K562 (cell line): ENCODE results near the gene UIMC1. TPM values are rescaled to one million over a fixed set of nuclear protein-coding genes. Genes with fewer than 3 reads are reported as not detected.

Source experiments
- ATAC-seq: fragments of 200-7000 bp; cut with Tn5 transposase; 3 replicates; pipeline ENCODE4 v1.9.1; 2020; ENCODE audit warnings: moderate library complexity
- BruUV-seq: library from RNA; stranded (reverse); fragments of 400-500 nt; replicated peaks from 2 replicates; lab custom pipeline; 2021; lab: Mats Ljungman, UMichigan
- CTCF ChIA-PET: fragments of 300-600 bp; formaldehyde crosslinking; extraction: SDS; loops from one replicate; lab custom pipeline; 2021; ENCODE audit warnings: low intra/inter-chr PET ratio; lab: Yijun Ruan, JAX
- POLR2A ChIA-PET: fragments of 300-600, 350-650 bp; sonication (Branson Sonifier 250); formaldehyde crosslinking; extraction: SDS; loops from one replicate; lab custom pipeline; 2021; ENCODE audit warnings: antibody characterized with exemption, inconsistent platforms; lab: Yijun Ruan, JAX
- DNase-seq, 4 experiments: peaks; one replicate each; pipeline versions ENCODE4 v3.0.0 to v3.0.0-alpha.2; 2011 to 2018; ENCODE audit warnings: low spot score in 3 of 4, mixed read lengths in 3 of 4; ENCODE audit errors: extremely low read depth in 1 of 4
- FAIRE-seq: peaks from 2 replicates; lab custom pipeline; 2011; peaks lifted over from hg19 to GRCh38; lab: Jason Lieb, UNC
- H2AFZ ChIP-seq: 2 replicates; pipeline ENCODE4 v1.6.0; 2011; ENCODE audit warnings: low read depth, low read length, control low read depth, inconsistent platforms
- H3K27ac ChIP-seq: fragments of 200-600 bp; 3 replicates; pipeline ENCODE4 v1.8.0; 2011; ENCODE audit warnings: low read depth, mild to moderate bottlenecking, control low read depth, inconsistent platforms, low read length, moderate library complexity, mixed read lengths; ENCODE audit errors: extremely low read depth
- H3K27me3 ChIP-seq, 2 experiments: fragments of 300-600 bp in 1 of 2; 2 replicates in 1 of 2; 3 replicates in 1 of 2; pipeline versions ENCODE4 v1.6.0 to v1.8.0; 2011; ENCODE audit warnings: inconsistent platforms in 2 of 2, low read length in 2 of 2, mild to moderate bottlenecking in 1 of 2, mixed read lengths in 1 of 2, moderate library complexity in 1 of 2; ENCODE audit not compliant: control insufficient read depth in 2 of 2, insufficient read depth in 2 of 2
- H3K36me3 ChIP-seq: fragments of 300-600 bp; 3 replicates; pipeline ENCODE4 v1.8.0; 2011; ENCODE audit warnings: mild to moderate bottlenecking, low read length, inconsistent platforms; ENCODE audit not compliant: control insufficient read depth, insufficient read depth
- H3K4me1 ChIP-seq, 2 experiments: fragments of 200-600 bp in 1 of 2; replicated peaks in 1 of 2; 2 replicates in 1 of 2; 3 replicates in 1 of 2; pipeline versions ENCODE4 v1.5.1 to v1.8.0; 2011; ENCODE audit warnings: inconsistent platforms in 2 of 2, low read length in 2 of 2, mild to moderate bottlenecking in 1 of 2, mixed read lengths in 1 of 2, moderate library complexity in 1 of 2; ENCODE audit not compliant: control insufficient read depth in 2 of 2, insufficient read depth in 2 of 2
- H3K4me2 ChIP-seq: 2 replicates; pipeline ENCODE4 v1.6.1; 2011; ENCODE audit warnings: low read length, control low read depth, inconsistent platforms, mixed read lengths; ENCODE audit not compliant: insufficient read depth
- H3K4me3 ChIP-seq: fragments of 200-600 bp; sonication (generic), shearing (Covaris generic); 2 replicates; pipeline ENCODE4 v1.5.1; 2016; ENCODE audit warnings: control low read depth, inconsistent platforms
- H3K79me2 ChIP-seq: fragments of 200-600 bp; 3 replicates; pipeline ENCODE4 v1.8.0; 2011; ENCODE audit warnings: low read length, inconsistent platforms; ENCODE audit not compliant: control insufficient read depth, insufficient read depth
- H3K9ac ChIP-seq, 2 experiments: 2 replicates each; pipeline versions ENCODE4 v1.6.0 to v1.6.1; 2011; ENCODE audit warnings: low read depth in 2 of 2, low read length in 2 of 2, control low read depth in 1 of 2, inconsistent platforms in 1 of 2, mild to moderate bottlenecking in 1 of 2, mixed read lengths in 1 of 2; ENCODE audit not compliant: insufficient read depth in 1 of 2
- H3K9me1 ChIP-seq: one replicate; pipeline ENCODE4 v1.6.0; 2011; ENCODE audit warnings: inconsistent platforms, mild to moderate bottlenecking, low read length, moderate library complexity; ENCODE audit not compliant: control insufficient read depth, insufficient read depth
- H3K9me3 ChIP-seq: replicated peaks from 2 replicates; pipeline ENCODE4 v1.5.1; 2011; ENCODE audit warnings: low read depth, low read length, inconsistent platforms; ENCODE audit not compliant: control insufficient read depth, insufficient read depth
- H4K20me1 ChIP-seq: replicated peaks from 2 replicates; pipeline ENCODE4 v1.6.1; 2011; ENCODE audit warnings: low read length, inconsistent platforms, mixed read lengths; ENCODE audit not compliant: control insufficient read depth, insufficient read depth
- ADNP ChIP-seq: fragments of 200-800 bp; sonication (Bioruptor generic); IDR thresholded peaks from 2 replicates; pipeline ENCODE4 v1.6.1; 2016; ENCODE audit warnings: missing genetic modification characterization, missing compliant biosample characterization
- CBX3 ChIP-seq, 2 experiments: IDR thresholded peaks; 1 replicate in 1 of 2; 2 replicates in 1 of 2; pipeline ENCODE4 v1.6.1; 2012; ENCODE audit warnings: inconsistent platforms in 2 of 2, low read length in 2 of 2, borderline replicate concordance in 1 of 2, control low read depth in 1 of 2
- CHD2 ChIP-seq: IDR thresholded peaks from 2 replicates; pipeline ENCODE4 v1.6.1; 2011; ENCODE audit warnings: low read depth, low read length
- FOS ChIP-seq: IDR thresholded peaks from 3 replicates; pipeline ENCODE4 v1.6.1; 2011; ENCODE audit not compliant: insufficient read length; ENCODE audit errors: extremely low read depth
- MNT ChIP-seq, 2 experiments: fragments of 450-650 bp; conservative IDR thresholded peaks; 2 replicates each; pipeline ENCODE4 v1.6.1; 2017; ENCODE audit warnings: mild to moderate bottlenecking in 2 of 2, moderate library complexity in 2 of 2
- NBN ChIP-seq: fragments of 450-650 bp; IDR thresholded peaks from 2 replicates; pipeline ENCODE4 v1.6.1; 2016; ENCODE audit warnings: low read depth, mild to moderate bottlenecking
- SPI1 ChIP-seq: IDR thresholded peaks from 2 replicates; pipeline ENCODE4 v1.6.1; 2011; ENCODE audit warnings: low read depth, low read length, control low read depth, borderline replicate concordance
- TEAD1 ChIP-seq, 2 experiments: fragments of 450-650 bp in 1 of 2; sonication (generic) in 1 of 2; formaldehyde crosslinking; IDR thresholded peaks; 2 replicates each; pipeline versions ENCODE4 v1.4.0 to v1.8.0; 2020 to 2022; ENCODE audit warnings: mild to moderate bottlenecking in 2 of 2, missing genetic modification reagents in 1 of 2
- ZBTB33 ChIP-seq: sonication (generic); formaldehyde crosslinking; IDR thresholded peaks from 2 replicates; pipeline ENCODE4 v1.8.1; 2023; ENCODE audit warnings: mild to moderate bottlenecking, missing genetic modification reagents
- ZFPM2 ChIP-seq: fragments of 250-450 bp; sonication (Bioruptor Pico); IDR thresholded peaks from 2 replicates; pipeline ENCODE4 v1.5.1; 2022; ENCODE audit warnings: mild to moderate bottlenecking
- ZNF232 ChIP-seq: sonication (generic); formaldehyde crosslinking; IDR thresholded peaks from 2 replicates; pipeline ENCODE4 v1.8.0; 2022; ENCODE audit warnings: mild to moderate bottlenecking, missing genetic modification reagents
- ZNF589 ChIP-seq: fragments of 200-800 bp; sonication (Bioruptor generic); IDR thresholded peaks from 2 replicates; pipeline ENCODE4 v1.6.1; 2016; ENCODE audit warnings: low read depth, missing genetic modification characterization, missing compliant biosample characterization
- ZNF655 ChIP-seq: fragments of 250-450 bp; sonication (Bioruptor Pico); IDR thresholded peaks from 2 replicates; pipeline ENCODE4 v1.5.0; 2021
- ZNF695 ChIP-seq: fragments of 450-650 bp; formaldehyde crosslinking; IDR thresholded peaks from 2 replicates; pipeline ENCODE4 v1.4.0; 2020; ENCODE audit warnings: mild to moderate bottlenecking, moderate library complexity
- ZSCAN29 ChIP-seq: fragments of 450-650 bp; IDR thresholded peaks from 2 replicates; pipeline ENCODE4 v1.6.1; 2017
- WGBS: fragments of 100-300 bp; shearing (Covaris generic); methylation state at CpG from one replicate; pipeline ENCODE4 v1.1.6; 2016; ENCODE audit warnings: low coverage, mixed read lengths; ENCODE audit not compliant: insufficient coverage; ENCODE audit errors: missing lambda C conversion rate; 5-methylcytosine and 5-hydroxymethylcytosine counted together
- in situ Hi-C: fragments of 300-500 bp; cut with MboI; formaldehyde crosslinking; loops from 4 replicates; pipeline ENCODE4 v1.15.0; 2018; ENCODE audit warnings: inconsistent platforms, mixed read lengths
- intact Hi-C: fragments of 100-400 bp; cut with micrococcal nuclease; formaldehyde crosslinking; loops from 2 replicates; pipeline ENCODE4 v1.14.2; 2022
- polyA plus RNA-seq, 8 experiments: library from polyadenylated mRNA; depleted of rRNA in 4 of 8; stranded (reverse) in 5 of 8; unstranded in 3 of 8; fragments of >200 nt; fragmentation: Nextera tagmentation in 2 of 8; fragmentation: Illumina TruSeq in 1 of 8; extraction: Ambion mirVana in 2 of 8; extraction: Trizol in 1 of 8; gene quantifications; 2 replicates each; pipeline versions ENCODE4 v1.2.1 to v1.2.3, GENCODE V29; 2011 to 2014; ENCODE audit warnings: inconsistent platforms in 1 of 8, missing spikeins in 1 of 8
- total RNA-seq, 7 experiments: library from RNA; depleted of rRNA in 6 of 7; stranded (reverse); fragments of >200 nt in 6 of 7; fragmentation: Illumina TruSeq in 2 of 7; extraction: Trizol in 2 of 7; gene quantifications; 2 replicates each; pipeline versions ENCODE4 v1.2.1 to v1.2.3, GENCODE V29; 2011 to 2021; ENCODE audit warnings: low replicate concordance in 1 of 7

UIMC1 gene
- total and polyA plus RNA-seq, 9 of the 15 experiments (the other 6 are each of a cell fraction or from before 2014, with no cell fraction given), result 14.9 to 51.7 (median 36.8) TPM

- no peak for TF ChIP-seq CBX3 (IDR thresholded peaks at IDR 0.05; ENCODE audit: borderline replicate concordance in 1 of 2, low read length in 2 of 2)
- no peak for TF ChIP-seq TEAD1 (CRISPR knock-in tag; IDR thresholded peaks at IDR 0.05)
- TF ChIP-seq CHD2, result no peak
- TF ChIP-seq ZNF695 (CRISPR knock-in tag), result no peak
These were observed 127.5 kb downstream of the UIMC1 start (continued) for GRCh38 chr5:176878906-176879662.

DNA sequence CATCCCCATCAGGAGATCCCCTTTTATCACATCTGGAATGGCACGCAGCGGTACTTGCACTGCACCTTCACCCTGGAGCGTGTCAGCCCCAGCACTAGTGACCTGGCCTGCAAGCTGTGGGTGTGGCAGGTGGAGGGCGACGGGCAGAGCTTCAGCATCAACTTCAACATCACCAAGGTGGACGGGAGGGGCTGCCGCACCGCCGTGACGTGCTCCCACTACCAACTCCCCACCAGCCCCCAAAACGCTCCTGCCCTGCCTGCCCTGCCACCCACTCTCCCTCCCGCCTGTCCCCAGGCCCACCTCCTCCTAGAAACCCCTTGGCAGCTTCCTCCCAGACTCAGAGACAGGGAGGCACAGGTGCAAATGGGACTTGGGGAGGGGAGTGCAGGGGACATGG lies 128.1 kb downstream of the UIMC1 start:
- FAIRE-seq, result no peak
- in situ Hi-C loops, result no loop called here
- TF ChIP-seq SPI1, result no peak
- no peak for TF ChIP-seq ADNP
- TF ChIP-seq FOS, result no peak
- no peak for TF ChIP-seq MNT (conservative IDR thresholded peaks at IDR 0.05)
- TF ChIP-seq ZFPM2, result no peak
- no peak for TF ChIP-seq ZNF655
- no peak for TF ChIP-seq ZNF589 (CRISPR knock-in tag)
- no peak for TF ChIP-seq ZSCAN29
- TF ChIP-seq ZNF232 (CRISPR knock-in tag), result no peak
- TF ChIP-seq ZBTB33 (CRISPR knock-in tag), result no peak
- no peak for TF ChIP-seq NBN

More for the DNA sequence above, 128.1 kb downstream of the UIMC1 start:
- no peak overlapping the region for H3K4me2 ChIP-seq
- no peak overlapping the region for H3K27ac ChIP-seq
- peaks cover 0 to 58% of the 10 kb centered on the region in 2 experiments; a peak in 2 of 5 replicates for H3K4me1 ChIP-seq
- H3K79me2 ChIP-seq, result no peaks in the 10 kb centered on the region
- ATAC-seq, result no peak
- no TSS peak for BruUV-seq
- H4K20me1 ChIP-seq, result peaks cover 34% of the 10 kb centered on the region
- POLR2A ChIA-PET, result interaction anchor here (0.5 kb wide), 1 partner anchor 14 kb away, joined by 4 read pairs; no protein-coding TSS in a partner anchor
- H3K9me3 ChIP-seq, result no peaks in the 10 kb centered on the region
- no peaks in the 10 kb centered on the region for H3K36me3 ChIP-seq
- no peak for DNase-seq
- 0% methylated on average over 10 of the region's 12 CpGs for WGBS
- peaks cover 80 to 100% of the 10 kb centered on the region in 2 experiments for H3K27me3 ChIP-seq
- no peak overlapping the region for H3K4me3 ChIP-seq
- intact Hi-C loops, result no loop called here
- CTCF ChIA-PET, result no interaction called here
- no peak overlapping the region for H3K9ac ChIP-seq
- H3K9me1 ChIP-seq, result peaks cover 10% of the 10 kb centered on the region
- no peak overlapping the region for H2AFZ ChIP-seq
